Endodermal cell (in vitro differentiated cells): ENCODE results near the gene TNFAIP8L2. TPM values are rescaled to one million over a fixed set of nuclear protein-coding genes. Genes with fewer than 3 reads are reported as not detected.

Experiments used
- DNase-seq: peaks from one replicate; pipeline ENCODE4 v3.0.0-alpha.2; 2017
- H3K27ac ChIP-seq: 2 replicates; pipeline ENCODE4 v1.5.1; 2013; ENCODE audit warnings: mild to moderate bottlenecking, low read depth, low read length, moderate library complexity
- H3K27me3 ChIP-seq: 2 replicates; pipeline ENCODE4 v1.6.1; 2013; ENCODE audit warnings: mild to moderate bottlenecking, low read length, moderate library complexity; ENCODE audit not compliant: insufficient read depth, control insufficient read depth, poor library complexity, severe bottlenecking
- H3K36me3 ChIP-seq: 2 replicates; pipeline ENCODE4 v1.7.0; 2013; ENCODE audit warnings: mild to moderate bottlenecking, low read length, moderate library complexity; ENCODE audit not compliant: control insufficient read depth, insufficient read depth
- H3K4me1 ChIP-seq: one replicate; pipeline ENCODE4 v1.7.0; 2013; ENCODE audit warnings: low read length; ENCODE audit not compliant: control insufficient read depth, insufficient read depth
- H3K4me3 ChIP-seq: 2 replicates; pipeline ENCODE4 v1.5.1; 2013; ENCODE audit warnings: mild to moderate bottlenecking, low read length, moderate library complexity
- H3K9ac ChIP-seq: 2 replicates; pipeline ENCODE4 v1.6.1; 2013; ENCODE audit warnings: mild to moderate bottlenecking, low read length, moderate library complexity; ENCODE audit not compliant: poor library complexity, severe bottlenecking; ENCODE audit errors: extremely low read depth
- H3K9me3 ChIP-seq: 2 replicates; pipeline ENCODE4 v1.6.1; 2013; ENCODE audit warnings: mild to moderate bottlenecking, low read length, moderate library complexity; ENCODE audit not compliant: control insufficient read depth
- H3K27ac Mint-ChIP-seq: 2 replicates; pipeline ENCODE4 v1.8.0; 2020; ENCODE audit warnings: mixed read lengths
- H3K27me3 Mint-ChIP-seq: 2 replicates; pipeline ENCODE4 v1.8.0; 2021; ENCODE audit warnings: mild to moderate bottlenecking, mixed read lengths; ENCODE audit not compliant: insufficient read depth
- H3K36me3 Mint-ChIP-seq: 2 replicates; pipeline ENCODE4 v1.8.0; 2020; ENCODE audit warnings: low read depth, mixed read lengths
- H3K4me1 Mint-ChIP-seq: 2 replicates; pipeline ENCODE4 v1.8.0; 2020; ENCODE audit warnings: mixed read lengths
- H3K4me3 Mint-ChIP-seq: 2 replicates; pipeline ENCODE4 v1.8.0; 2020; ENCODE audit warnings: mild to moderate bottlenecking, moderate library complexity, mixed read lengths
- H3K9me3 Mint-ChIP-seq: 2 replicates; pipeline ENCODE4 v1.8.0; 2020; ENCODE audit warnings: mild to moderate bottlenecking, mixed read lengths
- WGBS, 2 experiments: methylation state at CpG; one replicate each; pipeline versions ENCODE4 v1.1.5 to v1.1.7; 2013; ENCODE audit warnings: missing lambda C conversion rate in 2 of 2, mixed read lengths in 1 of 2; ENCODE audit not compliant: insufficient coverage in 1 of 2, insufficient read length in 1 of 2; 5-methylcytosine and 5-hydroxymethylcytosine counted together
- total RNA-seq, 2 donors: library from RNA; stranded (reverse); fragmentation: NEBNext Ultra II Directional in 1 of 2; extraction: Animal tissue kit (Norgen Biotek cat#: 25700) in 1 of 2; gene quantifications; 2 replicates in 1 of 2; 3 replicates in 1 of 2; pipeline ENCODE4 v1.2.1, GENCODE V29; 2021
- TF ChIP-seq, protein P1 (sequence below): fragments of 200-600 bp; sonication (generic); conservative IDR thresholded peaks from 2 replicates; pipeline ENCODE4 v1.5.0; 2021; ENCODE audit warnings: antibody characterized with exemption, mild to moderate bottlenecking

Gene TNFAIP8L2
- total RNA-seq, 2 donors from 2014 or later, result not detected

DNA sequence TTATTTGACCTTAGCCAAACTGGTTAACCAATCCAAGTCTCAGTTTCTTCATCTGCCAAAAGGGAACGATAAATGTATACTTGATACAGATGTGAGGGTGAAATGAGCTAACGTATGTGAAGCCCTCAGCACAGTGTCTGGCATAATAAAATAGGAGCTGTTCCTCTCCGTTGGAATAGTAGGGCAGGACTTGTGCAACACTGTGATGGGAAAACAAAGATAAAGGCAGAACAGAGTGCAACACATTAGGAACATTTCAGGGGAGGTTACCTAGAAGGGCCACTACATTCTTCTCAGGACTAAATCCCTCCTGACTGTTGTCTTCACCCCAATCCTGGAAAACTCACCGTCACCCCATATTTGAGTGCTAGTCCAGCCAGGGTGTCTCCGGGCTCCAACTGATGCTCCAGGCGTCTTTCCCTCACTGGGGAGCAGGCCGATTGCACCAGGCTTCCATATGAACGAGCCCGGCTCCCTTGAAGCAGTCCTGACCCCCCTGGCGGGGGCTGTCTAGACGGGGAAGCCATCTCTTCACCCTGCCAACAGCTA is 8.4 kb downstream of the TNFAIP8L2 start:
- Histone ChIP-seq H3K27ac (peak overlapping the region; percentile 42), H3K4me1 (peaks cover 5% of the 10 kb centered on the region), H3K36me3 (peaks cover 38% of the 10 kb centered on the region), H3K9ac (peak overlapping the region; percentile 70), H3K4me3 (peak overlapping the region; percentile 95), H3K9me3 (no peaks in the 10 kb centered on the region), H3K27me3 (no peaks in the 10 kb centered on the region)
- peaks cover 40% of the 10 kb centered on the region for H3K36me3 Mint-ChIP-seq
- H3K9me3 Mint-ChIP-seq, result no peaks in the 10 kb centered on the region
- peaks cover 14% of the 10 kb centered on the region for H3K4me1 Mint-ChIP-seq
- 39 to 44% methylated on average over 8 to 11 of the region's 11 CpGs for WGBS, 2 experiments
- H3K4me3 Mint-ChIP-seq, result peak overlapping the region; percentile 91
- H3K27me3 Mint-ChIP-seq, result no peaks in the 10 kb centered on the region
- H3K27ac Mint-ChIP-seq, result peak overlapping the region; percentile 94
- TF ChIP-seq, protein P1, sequence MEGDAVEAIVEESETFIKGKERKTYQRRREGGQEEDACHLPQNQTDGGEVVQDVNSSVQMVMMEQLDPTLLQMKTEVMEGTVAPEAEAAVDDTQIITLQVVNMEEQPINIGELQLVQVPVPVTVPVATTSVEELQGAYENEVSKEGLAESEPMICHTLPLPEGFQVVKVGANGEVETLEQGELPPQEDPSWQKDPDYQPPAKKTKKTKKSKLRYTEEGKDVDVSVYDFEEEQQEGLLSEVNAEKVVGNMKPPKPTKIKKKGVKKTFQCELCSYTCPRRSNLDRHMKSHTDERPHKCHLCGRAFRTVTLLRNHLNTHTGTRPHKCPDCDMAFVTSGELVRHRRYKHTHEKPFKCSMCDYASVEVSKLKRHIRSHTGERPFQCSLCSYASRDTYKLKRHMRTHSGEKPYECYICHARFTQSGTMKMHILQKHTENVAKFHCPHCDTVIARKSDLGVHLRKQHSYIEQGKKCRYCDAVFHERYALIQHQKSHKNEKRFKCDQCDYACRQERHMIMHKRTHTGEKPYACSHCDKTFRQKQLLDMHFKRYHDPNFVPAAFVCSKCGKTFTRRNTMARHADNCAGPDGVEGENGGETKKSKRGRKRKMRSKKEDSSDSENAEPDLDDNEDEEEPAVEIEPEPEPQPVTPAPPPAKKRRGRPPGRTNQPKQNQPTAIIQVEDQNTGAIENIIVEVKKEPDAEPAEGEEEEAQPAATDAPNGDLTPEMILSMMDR, result no peak
- DNase-seq, result peak; percentile 84

DNA sequence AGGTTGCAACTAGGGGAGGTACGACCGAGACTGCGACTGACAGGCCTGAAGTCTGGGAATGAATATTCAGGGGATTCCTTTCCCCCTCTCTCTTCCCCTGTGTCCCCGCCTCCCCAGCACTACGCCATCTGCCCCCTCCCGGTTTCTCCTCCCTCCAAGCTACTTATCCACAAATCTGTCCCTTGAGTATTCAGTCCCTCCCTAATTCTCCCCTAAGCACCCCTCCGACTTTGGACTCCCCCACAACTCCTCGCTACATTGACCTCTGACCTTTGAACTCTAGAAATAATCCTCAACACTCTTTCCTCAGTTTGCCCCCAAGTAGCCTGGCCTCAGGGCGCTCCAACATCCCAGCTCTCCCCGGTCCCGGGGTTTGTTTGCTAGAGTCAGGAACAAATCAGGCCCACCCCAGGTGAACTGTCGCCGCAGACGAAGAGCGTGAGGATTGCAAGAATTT is 8.9 kb downstream of the TNFAIP8L2 start:
- peaks cover 39% of the 10 kb centered on the region for H3K36me3 Mint-ChIP-seq
- 2 to 3% methylated on average over 6 to 15 of the region's 15 CpGs for WGBS, 2 experiments
- H3K27ac ChIP-seq, result peak overlapping the region; percentile 69

DNA sequence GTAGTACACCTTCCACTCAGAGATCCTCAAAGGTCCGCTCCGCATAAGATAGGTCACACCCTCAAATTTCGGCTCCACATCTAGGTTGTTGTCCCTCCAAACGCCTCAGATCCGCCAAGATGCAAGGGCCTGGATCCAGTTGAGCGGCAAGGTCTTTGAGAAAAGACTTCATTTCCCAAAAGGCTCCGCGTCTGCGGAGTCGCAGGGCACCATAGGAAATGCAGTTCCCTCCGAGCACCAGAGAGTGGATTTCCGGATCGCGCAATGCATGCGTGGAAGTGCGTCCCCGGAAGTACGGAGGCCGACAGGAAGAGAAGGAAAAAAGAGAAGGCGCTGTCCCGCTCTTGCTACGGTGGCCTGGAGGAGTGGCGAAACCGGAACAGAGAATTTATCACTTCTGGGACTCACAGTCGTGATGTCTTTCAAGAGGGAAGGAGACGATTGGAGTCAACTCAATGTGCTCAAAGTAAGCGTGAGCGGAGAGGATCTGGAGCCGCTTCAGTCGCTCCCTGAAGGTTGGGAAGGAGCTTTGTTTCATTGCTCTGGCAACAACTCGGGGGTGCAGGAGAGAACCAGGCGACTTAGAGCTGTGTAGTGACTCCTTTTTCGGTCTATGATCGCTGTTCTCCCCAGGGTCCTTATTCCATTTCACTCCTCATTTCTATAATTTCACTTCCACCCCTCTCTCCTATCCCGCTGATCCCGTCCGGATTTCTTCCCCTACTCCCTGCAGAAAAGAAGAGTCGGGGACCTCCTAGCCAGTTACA is 9.5 kb downstream of the TNFAIP8L2 start, which contains the start of the genes LYSMD1 and SCNM1:
Gene LYSMD1 (minus strand): TSS at position 165 of the 767 bp plus-strand sequence. CDS start 644 bp downstream, outside the sequence.
Gene SCNM1 (plus strand): TSS at position 407 of the 767 bp plus-strand sequence. CDS start 9 bp downstream, at position 416.
- WGBS, 2 experiments, result 0 to 1% methylated on average over 29 to 38 of the region's 38 CpGs
- peak; percentile 99 for DNase-seq
- H3K36me3 Mint-ChIP-seq, result peaks cover 35% of the 10 kb centered on the region
- Histone ChIP-seq H3K9me3 (no peaks in the 10 kb centered on the region), H3K4me3 (peak within 1 kb of the TSS; percentile 95), H3K36me3 (peaks cover 32% of the 10 kb centered on the region), H3K27me3 (no peaks in the 10 kb centered on the region), H3K9ac (peak within 1 kb of the TSS; percentile 70), H3K4me1 (peaks cover 5% of the 10 kb centered on the region), H3K27ac (peak within 1 kb of the TSS; percentile 69)
- H3K27ac Mint-ChIP-seq, result peak within 1 kb of the TSS; percentile 94
- peak within 1 kb of the TSS; percentile 91 for H3K4me3 Mint-ChIP-seq
- peaks cover 16% of the 10 kb centered on the region for H3K4me1 Mint-ChIP-seq
- TF ChIP-seq, protein P1, result no peak
- H3K9me3 Mint-ChIP-seq, result no peaks in the 10 kb centered on the region
- no peaks in the 10 kb centered on the region for H3K27me3 Mint-ChIP-seq

More for the DNA sequence above, 8.9 kb downstream of the TNFAIP8L2 start:
- Histone ChIP-seq H3K4me1 (peaks cover 5% of the 10 kb centered on the region), H3K36me3 (peaks cover 38% of the 10 kb centered on the region), H3K4me3 (peak overlapping the region; percentile 95), H3K9me3 (no peaks in the 10 kb centered on the region), H3K27me3 (no peaks in the 10 kb centered on the region), H3K9ac (peak overlapping the region; percentile 70)
- no peak for DNase-seq
- Mint-ChIP-seq H3K27me3 (no peaks in the 10 kb centered on the region), H3K4me1 (peaks cover 14% of the 10 kb centered on the region), H3K4me3 (peak overlapping the region; percentile 91), H3K27ac (peak overlapping the region; percentile 94), H3K9me3 (no peaks in the 10 kb centered on the region)
- TF ChIP-seq, protein P1, result no peak
